ENCODE measurements around the gene ST6GALNAC4. TPM values are rescaled to one million over a fixed set of nuclear protein-coding genes. Genes with fewer than 3 reads are reported as not detected.
A peak's percentile ranks its signal among the peaks of the same experiment; 100 is the strongest.

The ST6GALNAC4 gene
- total RNA-seq, 1 experiment from 2014 or later: 15.4 TPM

DNA sequence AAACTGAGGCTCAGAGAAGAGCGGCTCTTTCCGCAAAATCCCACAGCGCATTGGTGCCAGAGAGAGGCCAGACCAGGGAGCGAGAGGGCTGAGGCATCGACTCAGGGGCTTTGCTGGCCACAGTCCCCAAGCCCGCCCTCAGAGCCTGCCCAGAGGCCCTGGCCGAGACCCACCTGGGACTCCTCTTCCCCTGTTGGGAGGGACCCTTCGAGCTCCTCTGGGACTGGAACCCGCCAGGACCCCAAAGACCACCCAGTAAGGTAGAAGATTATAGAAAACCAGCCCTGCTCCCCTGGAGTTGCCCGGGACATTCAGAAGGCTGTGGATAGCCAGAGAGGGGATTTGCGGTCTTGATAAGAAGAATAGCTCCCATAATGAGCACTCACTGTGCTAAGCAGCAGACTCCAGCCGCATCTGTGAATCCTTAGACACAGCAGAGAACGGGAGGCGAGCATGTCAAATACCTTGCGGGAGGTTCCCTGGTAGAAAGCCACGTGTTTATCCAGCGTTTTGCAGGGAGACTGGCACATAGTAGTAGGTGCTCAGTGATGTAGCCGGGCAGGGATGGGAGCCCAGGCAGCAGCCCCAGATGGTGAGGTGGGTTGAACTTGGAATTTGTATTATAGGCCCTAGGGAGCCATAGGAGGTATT lies 38.7 kb downstream of the ST6GALNAC4 start:
- TF ChIP-seq CTCF (conservative IDR thresholded peaks at IDR 0.05): no peak
- H2BK20ac ChIP-seq (ENCODE audit: low read depth, low read length, poor library complexity, severe bottlenecking): no peak overlapping the region
- peak overlapping the region; percentile 77 to 80 for H3K4me3 Mint-ChIP-seq
- H3K4me1 Mint-ChIP-seq: peaks cover 8 to 25% of the 10 kb centered on the region in 2 experiments; a peak in 3 of 4 replicates
- H3K4me2 ChIP-seq (ENCODE audit: insufficient read depth, insufficient read length, low read length): peak overlapping the region; percentile 91
- H4K5ac ChIP-seq (ENCODE audit: insufficient read length, low read depth, low read length): no peak overlapping the region
- no peaks in the 10 kb centered on the region; a peak in 1 of 7 replicates for H3K36me3 Mint-ChIP-seq (ENCODE audit: insufficient read depth in 1 of 3, low read depth in 3 of 3)
- H3T11ph ChIP-seq (ENCODE audit: low read length): no peak overlapping the region
- H3K27me3 Mint-ChIP-seq (ENCODE audit: low read depth): no peaks in the 10 kb centered on the region; the same call in none of the 2 replicates
- H3K18ac ChIP-seq (ENCODE audit: insufficient read length, low read depth, low read length): no peak overlapping the region
- H3K4ac ChIP-seq (ENCODE audit: low read depth, low read length): no peak overlapping the region
- H2AFZ ChIP-seq (ENCODE audit: low read length): no peak overlapping the region
- H2BK120ac ChIP-seq (ENCODE audit: low read depth, low read length, poor library complexity, severe bottlenecking): no peak overlapping the region
- no peaks in the 10 kb centered on the region for H3K4me1 ChIP-seq (ENCODE audit: insufficient read depth, low read length)
- no peak overlapping the region for H3K14ac ChIP-seq (ENCODE audit: insufficient read depth, low read length)
- no peaks in the 10 kb centered on the region for H3K79me1 ChIP-seq (ENCODE audit: insufficient read depth, low read depth, low read length, poor library complexity, severe bottlenecking)
- H2BK15ac ChIP-seq (ENCODE audit: low read depth, low read length): no peak overlapping the region
- DNase-seq: no peak
- no peak overlapping the region for H3K27ac ChIP-seq (ENCODE audit: insufficient read length, low read depth, low read length)
- H3K23ac ChIP-seq (ENCODE audit: insufficient read length, low read depth, low read length): no peak overlapping the region
- no peak overlapping the region for H4K91ac ChIP-seq (ENCODE audit: insufficient read length, low read depth, low read length)
- no peak overlapping the region for H4K8ac ChIP-seq (replicated peaks; ENCODE audit: insufficient read length, low read depth, low read length)
- no peaks in the 10 kb centered on the region for H4K20me1 ChIP-seq (ENCODE audit: control insufficient read depth, insufficient read depth, insufficient read length)
- peaks cover 12% of the 10 kb centered on the region for H3K23me2 ChIP-seq (ENCODE audit: insufficient read length, low read depth, low read length, poor library complexity, severe bottlenecking)
- WGBS (ENCODE audit: extremely low coverage, insufficient read length, low lambda C conversion rate): no CpG with 5 or more reads among the region's 18 CpGs
- H3K56ac ChIP-seq (ENCODE audit: insufficient read length, low read depth, low read length): no peak overlapping the region
- no peak overlapping the region for H2BK5ac ChIP-seq (ENCODE audit: insufficient read length, low read length)
- H3K27me3 ChIP-seq (ENCODE audit: insufficient read depth, low read length): no peaks in the 10 kb centered on the region
- no peak overlapping the region for H2AK5ac ChIP-seq (ENCODE audit: insufficient read length, low read length)
- H3K27ac Mint-ChIP-seq: no peak overlapping the region
- no peaks in the 10 kb centered on the region for H3K9me3 ChIP-seq (ENCODE audit: control insufficient read depth, low read depth, low read length)
- H3K9me3 Mint-ChIP-seq: no peaks in the 10 kb centered on the region
- H3K9ac ChIP-seq (ENCODE audit: extremely low read depth, insufficient read length, low read length): peak overlapping the region; percentile 55
- H2BK12ac ChIP-seq (ENCODE audit: insufficient read length, low read depth, low read length): no peak overlapping the region
- no peaks in the 10 kb centered on the region for H3K79me2 ChIP-seq (ENCODE audit: insufficient read depth, low read length)

Data from H9 (cell line).